HCT116 (cell line): ENCODE results near the gene ZKSCAN4. TPM values are rescaled to one million over a fixed set of nuclear protein-coding genes. Genes with fewer than 3 reads are reported as not detected.

Source experiments
- ATAC-seq: fragments of 200-7000 bp; cut with Tn5 transposase; 2 replicates; pipeline ENCODE4 v1.9.1; 2020; ENCODE audit warnings: mild to moderate bottlenecking, moderate library complexity
- BruUV-seq: library from RNA; stranded (reverse); fragments of 400-500 nt; replicated peaks from 2 replicates; lab custom pipeline; 2021; lab: Mats Ljungman, UMichigan
- CTCF ChIA-PET: fragments of 300-600 bp; sonication (Branson Sonifier 250); formaldehyde crosslinking; loops from one replicate; lab custom pipeline; 2021; ENCODE audit warnings: antibody characterized with exemption; lab: Charles Lee
- POLR2A ChIA-PET: fragments of 300-600, 350-600 bp; sonication (Branson Sonifier 250); formaldehyde crosslinking; loops from one replicate; lab custom pipeline; 2021; ENCODE audit warnings: antibody characterized with exemption; lab: Charles Lee
- RAD21 ChIA-PET, 2 experiments: fragments of 300-600 bp; sonication (Branson Sonifier 250); formaldehyde crosslinking; loops; one replicate each; lab custom pipeline; 2023; ENCODE audit warnings: low total read pairs in 2 of 2; ENCODE audit not compliant: uncharacterized antibody in 2 of 2, unreplicated experiment in 2 of 2, low non-redundant PET in 1 of 2; lab: Charles Lee
- DNase-seq: peaks from one replicate; pipeline ENCODE4 v3.0.0-alpha.2; 2010; ENCODE audit warnings: low read depth, low spot score
- H2AFZ ChIP-seq: fragments of 200-600 bp; shearing (Covaris generic), sonication (generic); 2 replicates; pipeline ENCODE4 v1.6.1; 2017; ENCODE audit warnings: low read depth, mixed run types, mixed read lengths, antibody characterized with exemption, low read length; ENCODE audit not compliant: poor library complexity, severe bottlenecking
- H3K27ac ChIP-seq: 2 replicates; pipeline ENCODE4 v1.5.1; 2012; ENCODE audit warnings: low read depth, low read length
- H3K27me3 ChIP-seq: fragments of 200-600 bp; sonication (generic); 2 replicates; pipeline ENCODE4 v1.6.1; 2016; ENCODE audit warnings: mixed run types, low read length, mixed read lengths; ENCODE audit not compliant: insufficient read depth
- H3K36me3 ChIP-seq, 2 experiments: fragments of 200-500 bp in 1 of 2; fragments of 200-600 bp in 1 of 2; sonication (Bioruptor generic) in 1 of 2; sonication (generic) in 1 of 2; 2 replicates each; pipeline versions ENCODE4 v1.5.1 to v1.6.1; 2014 to 2016; ENCODE audit warnings: low read length in 2 of 2, inconsistent platforms in 1 of 2, mixed read lengths in 1 of 2, mixed run types in 1 of 2; ENCODE audit not compliant: insufficient read depth in 2 of 2, control insufficient read depth in 1 of 2
- H3K4me1 ChIP-seq, 2 experiments: fragments of 200-600 bp in 1 of 2; sonication (generic) in 1 of 2; 2 replicates each; pipeline versions ENCODE4 v1.5.1 to v1.6.1; 2012 to 2017; ENCODE audit warnings: low read length in 2 of 2, inconsistent platforms in 1 of 2, mild to moderate bottlenecking in 1 of 2, mixed read lengths in 1 of 2, mixed run types in 1 of 2, moderate library complexity in 1 of 2; ENCODE audit not compliant: insufficient read depth in 2 of 2, control insufficient read depth in 1 of 2
- H3K4me2 ChIP-seq: fragments of 200-600 bp; sonication (generic); 2 replicates; pipeline ENCODE4 v1.6.1; 2017; ENCODE audit warnings: mixed run types, low read length, mixed read lengths
- H3K4me3 ChIP-seq, 2 experiments: fragments of 200-600 bp in 1 of 2; sonication (generic) in 1 of 2; replicated peaks in 1 of 2; 2 replicates each; pipeline ENCODE4 v1.5.1; 2011 to 2016; ENCODE audit warnings: low read length in 2 of 2, control low read depth in 1 of 2, low read depth in 1 of 2, mild to moderate bottlenecking in 1 of 2, mixed read lengths in 1 of 2, mixed run types in 1 of 2
- H3K79me2 ChIP-seq: fragments of 200-600 bp; sonication (generic); 2 replicates; pipeline ENCODE4 v1.6.1; 2017; ENCODE audit warnings: mild to moderate bottlenecking, mixed run types, low read length, moderate library complexity, mixed read lengths; ENCODE audit not compliant: insufficient read depth
- H3K9ac ChIP-seq: fragments of 200-600 bp; sonication (generic); 2 replicates; pipeline ENCODE4 v1.6.1; 2016; ENCODE audit warnings: low read length, mixed read lengths
- H3K9me2 ChIP-seq: fragments of 200-600 bp; sonication (generic), shearing (Covaris generic); 2 replicates; pipeline ENCODE4 v1.6.1; 2017; ENCODE audit warnings: mixed run types, mild to moderate bottlenecking, moderate library complexity; ENCODE audit not compliant: insufficient read depth
- H3K9me3 ChIP-seq, 2 experiments: fragments of 200-500 bp in 1 of 2; fragments of 200-600 bp in 1 of 2; sonication (Bioruptor generic) in 1 of 2; sonication (generic) in 1 of 2; 2 replicates each; pipeline ENCODE4 v1.6.1; 2014 to 2017; ENCODE audit warnings: low read length in 2 of 2, mixed read lengths in 2 of 2, inconsistent platforms in 1 of 2, low read depth in 1 of 2, mild to moderate bottlenecking in 1 of 2, mixed run types in 1 of 2, moderate library complexity in 1 of 2; ENCODE audit not compliant: control insufficient read depth in 1 of 2, insufficient read depth in 1 of 2
- H4K20me1 ChIP-seq: fragments of 200-600 bp; sonication (generic), shearing (Covaris generic); 2 replicates; pipeline ENCODE4 v1.6.1; 2017; ENCODE audit warnings: mixed run types, mild to moderate bottlenecking, moderate library complexity; ENCODE audit not compliant: insufficient read depth
- EZH2phosphoT487 ChIP-seq: fragments of 200-600 bp; IDR thresholded peaks from 2 replicates; pipeline ENCODE4 v1.6.1; 2018; ENCODE audit warnings: antibody characterized with exemption, borderline replicate concordance
- REST ChIP-seq: IDR thresholded peaks from 2 replicates; pipeline ENCODE4 v1.6.1; 2012; ENCODE audit warnings: low read depth
- TCF7L2 ChIP-seq: IDR thresholded peaks from 2 replicates; pipeline ENCODE4 v1.7.0; 2011; ENCODE audit warnings: borderline replicate concordance, inconsistent platforms; ENCODE audit not compliant: insufficient read depth, insufficient read length; ENCODE audit errors: extremely low read depth
- ZBTB33 ChIP-seq: IDR thresholded peaks from 2 replicates; pipeline ENCODE4 v1.6.1; 2011; ENCODE audit warnings: mild to moderate bottlenecking, low read length, moderate library complexity; ENCODE audit not compliant: insufficient replicate concordance; ENCODE audit errors: extremely low read depth
- intact Hi-C: fragments of 100-400 bp; cut with micrococcal nuclease; formaldehyde crosslinking; loops from 2 replicates; pipeline ENCODE4 v1.10.0; 2022
- total RNA-seq: library from RNA; stranded (reverse); gene quantifications from one replicate; pipeline ENCODE4 v1.2.1, GENCODE V29; 2021; ENCODE audit not compliant: unreplicated experiment
- TF ChIP-seq, protein P1 (sequence below), 3 experiments: fragments of 200-600 bp in 1 of 3; sonication (generic) in 1 of 3; IDR thresholded peaks in 2 of 3; conservative IDR thresholded peaks in 1 of 3; 2 replicates each; pipeline ENCODE4 v1.5.1; 2012 to 2017; ENCODE audit warnings: low read depth in 2 of 3, low read length in 2 of 3, antibody characterized with exemption in 1 of 3, borderline replicate concordance in 1 of 3, control low read depth in 1 of 3, mild to moderate bottlenecking in 1 of 3, mixed read lengths in 1 of 3, mixed run types in 1 of 3, moderate library complexity in 1 of 3; ENCODE audit not compliant: insufficient read depth in 1 of 3

ZKSCAN4 gene
- total RNA-seq, 1 experiment from 2014 or later = 4.8 TPM

DNA sequence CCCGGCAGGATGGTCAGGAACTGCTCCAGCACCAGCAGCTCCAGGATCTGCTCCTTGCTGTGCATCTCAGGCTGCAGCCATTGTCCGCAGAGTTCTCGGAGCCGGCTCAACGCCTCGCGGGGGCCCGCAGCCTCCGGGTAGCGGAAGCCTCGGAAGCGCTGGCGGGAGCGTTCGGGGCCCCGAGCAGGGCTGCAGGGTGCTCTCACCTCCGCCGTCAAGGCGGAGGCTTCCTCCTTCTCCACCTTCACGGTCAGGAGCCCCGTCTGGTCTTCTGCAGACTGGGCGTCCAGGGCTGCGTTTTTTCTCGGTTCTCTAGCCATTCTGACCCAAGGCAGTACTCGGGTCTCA lies 434 bp downstream of the ZKSCAN4 start:
- H3K4me1 ChIP-seq = peaks cover 7 to 15% of the 10 kb centered on the region in 2 experiments; a peak in 3 of 4 replicates
- H2AFZ ChIP-seq = peak overlapping the region; percentile 85
- TF ChIP-seq TCF7L2 (no peak), EZH2phosphoT487 (no peak), ZBTB33 (no peak), REST (no peak)
- TF ChIP-seq, protein P1, sequence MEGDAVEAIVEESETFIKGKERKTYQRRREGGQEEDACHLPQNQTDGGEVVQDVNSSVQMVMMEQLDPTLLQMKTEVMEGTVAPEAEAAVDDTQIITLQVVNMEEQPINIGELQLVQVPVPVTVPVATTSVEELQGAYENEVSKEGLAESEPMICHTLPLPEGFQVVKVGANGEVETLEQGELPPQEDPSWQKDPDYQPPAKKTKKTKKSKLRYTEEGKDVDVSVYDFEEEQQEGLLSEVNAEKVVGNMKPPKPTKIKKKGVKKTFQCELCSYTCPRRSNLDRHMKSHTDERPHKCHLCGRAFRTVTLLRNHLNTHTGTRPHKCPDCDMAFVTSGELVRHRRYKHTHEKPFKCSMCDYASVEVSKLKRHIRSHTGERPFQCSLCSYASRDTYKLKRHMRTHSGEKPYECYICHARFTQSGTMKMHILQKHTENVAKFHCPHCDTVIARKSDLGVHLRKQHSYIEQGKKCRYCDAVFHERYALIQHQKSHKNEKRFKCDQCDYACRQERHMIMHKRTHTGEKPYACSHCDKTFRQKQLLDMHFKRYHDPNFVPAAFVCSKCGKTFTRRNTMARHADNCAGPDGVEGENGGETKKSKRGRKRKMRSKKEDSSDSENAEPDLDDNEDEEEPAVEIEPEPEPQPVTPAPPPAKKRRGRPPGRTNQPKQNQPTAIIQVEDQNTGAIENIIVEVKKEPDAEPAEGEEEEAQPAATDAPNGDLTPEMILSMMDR (IDR thresholded peaks at IDR 0.05 in 2 of 3, conservative IDR thresholded peaks at IDR 0.05 in 1 of 3; ENCODE audit: borderline replicate concordance in 1 of 3, insufficient read depth in 1 of 3, low read depth in 2 of 3, low read length in 2 of 3) = no peak
- TF ChIP-seq, all 23 proteins: peak for 0
- Histone ChIP-seq H4K20me1 (no peaks in the 10 kb centered on the region), H3K9me2 (no peaks in the 10 kb centered on the region), H3K36me3 (peaks cover 0 to 4% of the 10 kb centered on the region in 2 experiments; a peak in 1 of 4 replicates), H3K79me2 (peaks cover 12% of the 10 kb centered on the region), H3K9ac (peak overlapping the region; percentile 81), H3K27me3 (no peaks in the 10 kb centered on the region), H3K4me3 (peak overlapping the region; percentile 97 to 98), H3K27ac (peak overlapping the region; percentile 44), H3K4me2 (peak overlapping the region; percentile 86), H3K9me3 (no peaks in the 10 kb centered on the region)
- intact Hi-C loops = loop anchor here (1.0 kb wide), 3 partner anchors 16 to 115 kb away; partner anchors contain the start of gene ZSCAN26
- ATAC-seq (peak; percentile 48), DNase-seq (no peak)
- POLR2A ChIA-PET = interaction anchor here (1.2 to 2.5 kb wide), 3 partner anchors 13 to 110 kb away, joined by 11 to 13 read pairs (median 12); partner anchors contain the start of genes ZKSCAN8 and ZSCAN26
- TSS peak; percentile 59 for BruUV-seq
- RAD21 ChIA-PET = interaction anchor here (1.0 to 1.3 kb wide), 4 partner anchors 15 to 132 kb away, joined by 3 to 5 read pairs (median 4); partner anchors contain the start of gene ZSCAN26 (in 1 of the 2)
- CTCF ChIA-PET = interaction anchor here (1.6 kb wide), 1 partner anchor 104 kb away, joined by 9 read pairs; no protein-coding TSS in a partner anchor
